Fibroblast of lung (primary cell): Measurements from ENCODE around the gene RPS15.

Experiments
- EZH2 ChIP-seq: IDR thresholded peaks from 2 replicates; pipeline ENCODE4 v1.5.1; 2012; ENCODE audit warnings: low read length, control low read depth, mild to moderate bottlenecking; ENCODE audit errors: missing control alignments
- TF ChIP-seq, protein P1 (sequence below), 2 donors: IDR thresholded peaks in 1 of 2; conservative IDR thresholded peaks in 1 of 2; 1 replicate in 1 of 2; 2 replicates in 1 of 2; pipeline ENCODE4 v1.5.1; 2011 to 2012; ENCODE audit warnings: low read length in 2 of 2, control low read depth in 1 of 2, inconsistent platforms in 1 of 2, low read depth in 1 of 2, mild to moderate bottlenecking in 1 of 2

DNA sequence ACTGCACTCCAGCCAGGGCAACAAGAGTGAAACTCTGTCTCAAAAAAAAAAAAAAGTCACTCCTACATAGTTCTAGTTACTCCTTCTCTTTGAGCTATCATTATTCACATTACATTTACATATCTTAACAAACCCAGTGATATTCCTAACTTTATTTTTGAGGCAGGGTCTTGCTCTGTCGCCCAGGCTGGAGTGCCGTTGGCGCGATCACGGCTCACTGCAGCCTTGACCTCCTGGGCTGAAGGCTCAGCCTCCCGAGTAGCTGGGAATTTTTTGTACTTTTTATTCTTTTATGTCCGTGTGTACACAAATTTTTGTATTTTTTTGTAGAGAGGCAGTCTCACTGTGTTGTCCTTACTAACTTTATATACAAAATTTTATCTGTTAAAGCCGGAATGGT, 587 bp upstream of the RPS15 start:
- TF ChIP-seq, protein P1, sequence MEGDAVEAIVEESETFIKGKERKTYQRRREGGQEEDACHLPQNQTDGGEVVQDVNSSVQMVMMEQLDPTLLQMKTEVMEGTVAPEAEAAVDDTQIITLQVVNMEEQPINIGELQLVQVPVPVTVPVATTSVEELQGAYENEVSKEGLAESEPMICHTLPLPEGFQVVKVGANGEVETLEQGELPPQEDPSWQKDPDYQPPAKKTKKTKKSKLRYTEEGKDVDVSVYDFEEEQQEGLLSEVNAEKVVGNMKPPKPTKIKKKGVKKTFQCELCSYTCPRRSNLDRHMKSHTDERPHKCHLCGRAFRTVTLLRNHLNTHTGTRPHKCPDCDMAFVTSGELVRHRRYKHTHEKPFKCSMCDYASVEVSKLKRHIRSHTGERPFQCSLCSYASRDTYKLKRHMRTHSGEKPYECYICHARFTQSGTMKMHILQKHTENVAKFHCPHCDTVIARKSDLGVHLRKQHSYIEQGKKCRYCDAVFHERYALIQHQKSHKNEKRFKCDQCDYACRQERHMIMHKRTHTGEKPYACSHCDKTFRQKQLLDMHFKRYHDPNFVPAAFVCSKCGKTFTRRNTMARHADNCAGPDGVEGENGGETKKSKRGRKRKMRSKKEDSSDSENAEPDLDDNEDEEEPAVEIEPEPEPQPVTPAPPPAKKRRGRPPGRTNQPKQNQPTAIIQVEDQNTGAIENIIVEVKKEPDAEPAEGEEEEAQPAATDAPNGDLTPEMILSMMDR (conservative IDR thresholded peaks at IDR 0.05 in 1 of 2, IDR thresholded peaks at IDR 0.05 in 1 of 2; ENCODE audit: low read depth in 1 of 2, low read length in 2 of 2), result no peak
- TF ChIP-seq EZH2, result no peak
